ENCODE results near the gene PIGW. TPM values are rescaled to one million over a fixed set of nuclear protein-coding genes. Genes with fewer than 3 reads are reported as not detected.

PIGW gene
- total RNA-seq, 1 donor from 2014 or later = 4.0 TPM

DNA sequence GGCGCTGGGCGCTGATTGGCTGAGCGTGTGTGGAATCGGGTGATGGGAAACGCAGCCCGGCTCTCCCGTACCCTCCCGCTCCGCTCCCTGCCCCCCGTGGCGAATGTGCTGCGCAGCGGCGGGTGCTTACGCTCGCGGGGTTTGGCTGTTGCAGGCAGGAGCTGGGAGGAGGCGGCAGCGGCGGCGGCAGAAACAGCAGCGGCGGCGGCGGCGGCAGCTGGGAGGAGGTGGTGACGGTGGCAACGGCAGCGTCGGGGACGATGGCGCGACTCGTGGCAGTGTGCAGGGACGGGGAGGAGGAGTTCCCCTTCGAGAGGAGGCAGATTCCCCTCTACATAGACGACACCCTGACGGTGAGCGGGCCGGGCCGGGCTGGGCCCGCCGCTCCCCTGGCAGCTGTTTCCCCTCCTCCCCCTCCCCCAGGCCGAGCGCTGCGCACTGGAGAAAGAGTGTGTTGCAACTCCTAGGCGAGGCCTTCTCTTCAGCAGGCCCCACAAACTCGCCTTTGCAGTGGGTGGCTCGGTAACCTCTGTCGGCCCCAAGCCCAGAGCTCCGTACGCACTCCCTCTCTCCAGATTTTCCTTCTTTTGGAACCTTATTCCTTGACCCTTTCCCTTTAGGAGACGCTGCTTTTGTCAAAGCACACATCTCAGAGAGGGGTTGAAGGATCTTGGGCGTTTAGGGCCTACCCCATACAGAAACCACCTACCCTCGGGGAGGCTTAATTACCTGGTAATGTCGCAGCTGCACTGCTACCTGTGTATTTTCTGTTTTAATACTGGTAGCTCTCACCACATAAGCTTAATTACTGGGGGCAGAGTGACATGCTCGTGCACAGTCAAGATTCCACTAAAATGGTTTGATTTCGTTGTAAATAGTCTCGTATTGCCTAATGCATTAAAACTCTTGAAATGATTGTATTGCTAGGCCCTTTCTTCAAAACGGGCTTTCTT, 11.0 kb downstream of the PIGW start:
- DNase-seq = peak; percentile 97

DNA sequence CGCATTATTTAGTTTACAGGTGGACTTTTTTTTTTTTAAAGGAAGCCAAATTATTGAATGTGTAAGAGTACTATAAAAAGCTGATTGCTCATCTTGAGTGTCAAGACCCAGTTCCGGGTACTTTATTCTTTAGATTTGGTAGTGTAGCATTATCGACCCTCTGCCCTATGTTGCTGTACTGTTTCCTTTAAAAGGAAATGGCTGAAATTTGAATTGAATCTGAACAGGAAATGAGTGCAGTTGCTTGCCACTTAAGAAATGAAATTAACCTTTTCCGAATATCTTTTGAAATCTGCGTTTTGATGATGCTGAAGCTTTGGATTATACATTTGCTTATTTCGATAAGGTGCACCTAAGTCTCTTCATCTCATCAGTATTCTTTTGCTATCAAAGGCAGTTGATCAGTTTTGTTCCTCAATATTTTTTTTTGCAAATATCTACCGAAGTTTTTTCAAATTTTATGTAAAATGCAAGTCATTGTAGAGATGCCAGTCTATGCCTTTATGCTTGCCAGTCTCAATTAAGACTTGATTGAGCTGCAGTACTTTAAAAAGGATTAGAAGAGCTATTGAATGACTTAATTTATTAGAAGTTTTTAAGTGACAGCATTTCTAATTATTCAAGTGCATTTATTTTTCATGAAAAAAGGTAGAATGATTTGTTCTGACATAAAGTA, 11.8 kb downstream of the PIGW start:
- no peak for DNase-seq

DNA sequence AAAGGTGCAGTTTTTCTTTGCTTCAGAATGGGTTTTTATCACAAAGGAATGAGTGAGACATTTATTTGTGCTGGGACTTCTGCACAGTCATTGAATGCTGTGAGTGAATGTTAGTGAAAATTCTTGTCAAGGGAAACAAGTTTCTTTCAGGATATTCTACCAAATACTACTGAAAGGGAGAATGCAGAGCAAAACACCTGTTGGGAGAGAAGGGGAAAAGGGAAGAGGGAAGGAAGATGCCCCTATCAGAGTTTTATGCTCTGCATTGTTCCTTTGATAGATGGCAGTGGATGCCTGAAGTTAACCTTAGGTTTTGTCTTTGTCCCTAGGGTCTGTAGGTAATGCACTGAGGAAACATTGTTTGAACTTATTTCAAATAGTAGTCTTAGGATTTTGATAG, 13.0 kb downstream of the PIGW start:
- DNase-seq = no peak

DNA sequence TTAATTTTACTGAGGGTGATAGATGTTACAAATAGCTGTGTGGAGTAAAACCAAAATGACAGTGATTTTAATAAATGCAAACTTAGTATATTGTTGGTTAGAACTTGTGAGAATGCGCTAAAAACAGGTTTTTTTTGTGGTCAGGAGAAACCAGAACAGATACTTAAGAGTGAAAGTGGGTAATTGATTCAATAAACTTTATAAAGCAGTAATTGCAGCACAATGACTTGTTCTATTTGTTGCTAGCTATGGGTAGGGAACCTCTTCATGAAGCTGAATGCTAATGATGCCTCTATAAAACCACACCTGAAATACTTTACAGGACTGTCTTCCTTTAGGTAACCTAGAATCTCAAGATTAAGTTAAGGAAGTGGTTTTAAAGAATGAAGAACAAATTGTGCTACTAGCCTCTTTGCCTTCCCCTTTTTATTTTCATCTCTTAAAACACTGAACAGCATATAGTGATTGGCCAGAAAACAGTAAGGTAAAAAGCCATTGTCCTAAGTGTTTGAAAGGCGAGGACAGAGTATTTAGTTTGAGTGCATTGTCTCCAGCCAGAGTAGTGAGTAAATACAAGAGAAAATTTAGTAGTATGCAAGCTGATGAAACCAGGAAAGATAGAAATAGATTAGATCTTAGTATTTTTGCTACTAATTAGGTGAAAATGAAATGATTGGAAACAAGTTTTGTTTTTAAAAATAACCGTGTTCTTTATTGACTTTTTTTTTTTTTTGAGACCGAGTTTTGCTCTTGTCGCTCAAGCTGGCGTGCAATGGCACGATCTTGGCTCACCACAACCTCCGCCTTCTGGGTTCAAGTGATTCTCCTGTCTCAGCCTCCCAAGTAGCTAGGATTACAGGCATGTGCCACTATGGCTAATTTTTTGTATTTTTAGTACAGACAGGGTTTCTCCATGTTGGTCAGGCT, 16.0 kb downstream of the PIGW start:
- DNase-seq = no peak

DNA sequence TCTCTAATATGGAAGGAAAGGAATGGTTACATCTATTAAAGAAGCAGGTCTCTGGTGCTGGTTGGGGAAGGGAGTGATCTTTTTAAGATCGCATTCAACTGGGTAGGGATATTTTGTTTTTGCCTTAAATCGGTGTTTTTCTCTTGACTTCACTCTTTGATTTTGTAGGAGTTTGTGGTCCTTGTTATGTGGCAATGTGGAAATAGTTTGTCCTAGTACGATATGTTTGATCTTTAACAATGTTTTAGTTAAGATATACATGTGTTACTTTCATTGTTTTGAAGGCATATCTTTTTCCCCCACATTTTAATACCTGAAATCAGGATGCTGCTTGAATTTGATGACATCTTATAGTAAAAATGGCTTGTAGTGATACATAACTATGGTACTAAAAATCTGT, 18.7 kb downstream of the PIGW start:
- DNase-seq = no peak

DNA sequence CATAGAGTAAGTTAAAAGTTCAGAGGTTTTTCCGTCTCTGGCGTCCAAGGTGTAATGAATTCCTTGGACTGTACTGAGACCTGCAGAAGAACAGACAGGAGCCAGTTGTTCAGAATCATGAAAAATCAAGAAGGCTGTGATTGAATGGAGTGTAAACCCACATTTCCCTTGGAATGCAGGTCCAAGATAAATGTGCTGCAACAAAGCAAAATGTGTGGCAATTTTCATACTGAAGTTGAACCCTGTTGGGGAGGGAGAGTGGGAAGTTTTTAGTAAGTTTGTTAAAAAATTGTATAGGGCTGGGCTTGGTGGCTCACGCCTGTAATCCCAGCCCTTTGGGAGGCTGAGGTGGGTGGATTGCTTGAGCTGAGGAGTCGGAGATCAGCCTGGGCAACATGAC, 31.3 kb downstream of the PIGW start:
- DNase-seq = no peak

DNA sequence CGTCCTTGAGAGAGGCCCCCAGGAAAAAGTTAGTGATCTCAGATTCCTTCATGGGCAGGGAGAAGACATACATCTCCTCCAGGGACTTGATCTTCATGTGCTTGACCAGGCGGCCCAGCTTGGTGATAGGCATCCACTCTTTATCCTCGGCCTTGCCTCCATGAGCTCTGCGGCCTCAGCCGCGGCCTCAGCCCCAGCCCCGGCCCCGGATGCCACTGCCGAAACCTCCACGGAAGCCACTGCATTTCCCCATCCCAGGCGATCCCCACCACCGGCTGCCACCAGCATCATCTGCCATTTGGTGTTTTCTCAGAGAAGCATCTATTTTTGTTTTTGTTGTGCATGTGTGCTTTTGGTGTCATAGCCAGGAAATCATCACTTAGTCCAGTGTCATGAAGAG, 40.2 kb downstream of the PIGW start:
- no peak for DNase-seq

DNA sequence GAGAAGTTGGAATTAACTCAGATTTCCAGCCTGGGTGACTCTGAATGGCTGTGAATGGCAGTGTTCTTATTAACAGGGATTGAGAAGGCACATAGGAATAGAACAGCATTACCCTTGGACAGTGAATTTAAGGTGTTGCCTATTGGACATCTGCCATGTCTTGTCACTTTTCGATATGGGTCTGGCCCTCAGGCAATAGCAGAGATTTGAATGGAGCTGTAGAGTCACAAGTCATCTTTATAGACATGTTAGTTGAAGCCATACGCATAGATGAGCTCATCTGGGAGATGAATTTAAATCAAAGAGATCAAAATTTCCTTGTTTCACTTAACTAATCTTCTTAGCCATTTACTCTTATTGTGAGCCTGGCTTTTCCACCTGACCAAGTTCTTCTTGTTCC, 42.0 kb downstream of the PIGW start:
- DNase-seq = no peak

DNA sequence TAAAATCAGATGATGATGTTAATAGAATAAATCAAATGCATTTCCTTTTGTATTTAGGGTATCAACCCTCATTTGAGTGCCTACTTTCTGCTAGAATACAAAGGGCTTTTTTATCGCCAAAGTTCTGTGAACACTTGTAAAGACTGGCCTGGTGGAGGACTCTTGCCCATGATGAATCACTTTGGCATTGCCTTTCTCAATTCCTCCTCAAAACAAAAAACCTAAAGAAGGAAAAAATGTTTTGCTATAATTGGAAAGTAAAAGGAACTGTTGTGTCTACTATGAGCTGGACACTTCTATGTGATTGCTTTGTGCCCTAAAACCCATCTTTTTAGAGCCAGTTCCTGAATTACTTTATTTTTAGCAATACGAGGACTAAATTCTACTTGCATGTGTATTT, 43.9 kb downstream of the PIGW start:
- DNase-seq = no peak

DNA sequence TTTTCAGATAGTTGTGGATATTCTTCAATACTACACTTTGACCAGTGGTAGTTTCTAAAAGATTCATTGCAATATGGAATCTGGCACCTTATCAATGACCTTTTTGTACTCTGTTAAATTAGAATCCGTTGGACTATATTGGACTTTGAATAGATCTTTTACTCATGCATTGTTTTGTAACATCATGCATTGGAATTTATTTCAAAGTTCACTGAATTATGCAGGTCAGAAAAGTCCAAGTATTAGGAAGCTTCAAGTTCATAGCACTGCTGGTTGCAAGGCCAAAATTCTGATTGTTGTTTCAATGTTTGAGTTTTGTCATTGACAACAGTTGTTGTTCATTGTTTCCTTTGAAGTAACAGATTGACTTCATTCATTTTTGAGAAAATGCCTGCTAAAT, 49.0 kb downstream of the PIGW start:
- no peak for DNase-seq

DNA sequence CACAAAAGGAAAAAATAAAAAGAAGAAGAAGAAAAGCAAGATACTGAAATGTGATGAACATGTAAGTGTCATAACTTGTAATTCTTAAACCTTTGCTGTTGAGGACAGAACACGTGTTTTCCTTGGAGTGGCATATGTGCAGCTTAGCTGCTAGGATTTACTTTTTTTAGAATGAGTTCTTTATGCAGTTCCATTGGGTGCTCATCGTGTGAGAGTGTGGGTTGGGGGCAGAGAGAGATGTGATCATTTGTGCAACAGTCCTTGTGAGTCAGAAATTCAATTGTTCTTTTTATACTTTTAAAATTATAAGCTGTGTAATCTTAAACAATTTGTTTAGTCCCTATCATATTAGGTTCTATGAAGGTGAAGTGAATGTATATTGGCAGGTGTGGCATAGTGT, 51.4 kb downstream of the PIGW start:
- DNase-seq = no peak

Small RNA genes within 50 kb of the gene (small RNA-seq; reads per million reads assigned to genes)
- gene RNA5SP439 (ENCODE audit: low replicate concordance) = not detected

Other genes starting within 250 kb of the PIGW start
- not detected for gene TBC1D3G, start 211.1 kb upstream of the PIGW start, total RNA-seq
- gene TBC1D3H, start 146.6 kb upstream of the PIGW start, total RNA-seq = not detected
- gene ZNHIT3, start 48.3 kb upstream of the PIGW start, total RNA-seq = 24.1 TPM
- 65.1 TPM for gene MYO19, start 119 bp upstream of the PIGW start, total RNA-seq
- 66.1 TPM for gene GGNBP2, start 9.9 kb downstream of the PIGW start, total RNA-seq
- 5.7 TPM for gene DHRS11, start 56.9 kb downstream of the PIGW start, total RNA-seq
- 1.6 TPM for gene MRM1, start 66.6 kb downstream of the PIGW start, total RNA-seq